GM12878 (cell line): ENCODE data around the gene NAB1. TPM values are rescaled to one million over a fixed set of nuclear protein-coding genes. Genes with fewer than 3 reads are reported as not detected.

Source experiments
- ATAC-seq: fragments of 200-7000 bp; cut with Tn5 transposase; 3 replicates; pipeline ENCODE4 v1.9.1; 2020; ENCODE audit warnings: mild to moderate bottlenecking, moderate library complexity
- BruUV-seq: library from RNA; stranded (reverse); fragments of 400-500 nt; replicated peaks from 2 replicates; lab custom pipeline; 2021; lab: Mats Ljungman, UMichigan
- CTCF ChIA-PET: fragments of 300-600 bp; sonication (Branson Sonifier 250); formaldehyde crosslinking; extraction: SDS; loops from one replicate; lab custom pipeline; 2021; ENCODE audit warnings: inconsistent platforms; lab: Yijun Ruan, JAX
- POLR2A ChIA-PET: fragments of 350-600 bp; formaldehyde crosslinking; extraction: SDS; loops from one replicate; lab custom pipeline; 2021; ENCODE audit warnings: inconsistent platforms; lab: Charles Lee
- RAD21 ChIA-PET: fragments of 300-600 bp; sonication (Branson Sonifier 250); formaldehyde crosslinking; loops from one replicate; lab custom pipeline; 2023; ENCODE audit warnings: antibody characterized with exemption; ENCODE audit not compliant: unreplicated experiment; lab: Charles Lee
- SMC1A ChIA-PET: fragments of 300-600 bp; sonication (Branson Sonifier 250); formaldehyde crosslinking; loops from one replicate; lab custom pipeline; 2023; ENCODE audit not compliant: unreplicated experiment, uncharacterized antibody; lab: Charles Lee
- DNase-seq: peaks from one replicate; pipeline ENCODE4 v3.0.0-alpha.2; 2011; ENCODE audit warnings: low read depth, low spot score
- FAIRE-seq: peaks from 3 replicates; lab custom pipeline; 2011; peaks lifted over from hg19 to GRCh38; lab: Jason Lieb, UNC
- H2AFZ ChIP-seq: 2 replicates; pipeline ENCODE4 v1.6.0; 2011; ENCODE audit warnings: low read depth, low read length, control low read depth; ENCODE audit not compliant: control insufficient read depth
- H3K27ac ChIP-seq: 2 replicates; pipeline ENCODE4 v1.5.1; 2011; ENCODE audit warnings: control low read depth; ENCODE audit not compliant: control insufficient read depth, insufficient read depth
- H3K27me3 ChIP-seq, 2 experiments: replicated peaks in 1 of 2; 2 replicates each; pipeline versions ENCODE4 v1.6.0 to v1.6.1; 2011; ENCODE audit warnings: low read length in 1 of 2; ENCODE audit not compliant: control insufficient read depth in 2 of 2, insufficient read depth in 2 of 2
- H3K36me3 ChIP-seq, 2 experiments: 2 replicates each; pipeline ENCODE4 v1.5.1; 2011; ENCODE audit warnings: low read length in 1 of 2; ENCODE audit not compliant: control insufficient read depth in 2 of 2, insufficient read depth in 2 of 2
- H3K4me1 ChIP-seq: 2 replicates; pipeline ENCODE4 v1.6.1; 2011; ENCODE audit warnings: mild to moderate bottlenecking, low read length, moderate library complexity, mixed read lengths; ENCODE audit not compliant: control insufficient read depth, insufficient read depth
- H3K4me2 ChIP-seq: 2 replicates; pipeline ENCODE4 v1.6.0; 2011; ENCODE audit warnings: control low read depth; ENCODE audit not compliant: control insufficient read depth, insufficient read depth
- H3K4me3 ChIP-seq: fragments of 200-600 bp; sonication (generic); 2 replicates; pipeline ENCODE4 v1.5.1; 2016
- H3K79me2 ChIP-seq: 2 replicates; pipeline ENCODE4 v1.6.0; 2011; ENCODE audit warnings: low read length; ENCODE audit not compliant: control insufficient read depth, insufficient read depth
- H3K9ac ChIP-seq: 2 replicates; pipeline ENCODE4 v1.8.0; 2011; ENCODE audit warnings: low read length, control low read depth, mixed read lengths; ENCODE audit not compliant: control insufficient read depth, insufficient read depth
- H3K9me3 ChIP-seq: replicated peaks from 3 replicates; pipeline ENCODE4 v1.5.1; 2011; ENCODE audit warnings: mild to moderate bottlenecking, low read length; ENCODE audit not compliant: control insufficient read depth, insufficient read depth
- H4K20me1 ChIP-seq: 2 replicates; pipeline ENCODE4 v1.6.0; 2011; ENCODE audit not compliant: control insufficient read depth, insufficient read depth
- EGR1 ChIP-seq, 2 experiments: IDR thresholded peaks; 1 replicate in 1 of 2; 2 replicates in 1 of 2; pipeline ENCODE4 v1.6.1; 2011 to 2012; ENCODE audit warnings: low read depth in 2 of 2, low read length in 2 of 2, borderline replicate concordance in 1 of 2, mild to moderate bottlenecking in 1 of 2, moderate library complexity in 1 of 2
- FOXM1 ChIP-seq: IDR thresholded peaks from 2 replicates; pipeline ENCODE4 v1.6.1; 2012; ENCODE audit warnings: low read depth, mild to moderate bottlenecking, inconsistent platforms, low read length, moderate library complexity
- NR2F1 ChIP-seq: fragments of 450-650 bp; conservative IDR thresholded peaks from 2 replicates; pipeline ENCODE4 v1.6.1; 2017; ENCODE audit warnings: mild to moderate bottlenecking
- STAT3 ChIP-seq: IDR thresholded peaks from 2 replicates; pipeline ENCODE4 v1.6.1; 2011; ENCODE audit warnings: low read depth, low read length, improper control_type of control experiment
- TCF7 ChIP-seq: IDR thresholded peaks from 2 replicates; pipeline ENCODE4 v1.6.1; 2014; ENCODE audit warnings: antibody characterized with exemption, borderline replicate concordance
- WGBS: methylation state at CpG from one replicate; pipeline ENCODE4 v1.1.6; 2016; ENCODE audit warnings: low lambda C conversion rate; ENCODE audit not compliant: insufficient replicate concordance, insufficient coverage; ENCODE audit errors: missing lambda C conversion rate; 5-methylcytosine and 5-hydroxymethylcytosine counted together
- in situ Hi-C: fragments of 300-500 bp; cut with MboI; formaldehyde crosslinking; loops from 9 replicates; pipeline ENCODE4 v1.14.3; 2018; ENCODE audit warnings: mixed read lengths
- intact Hi-C: fragments of 100-400 bp; cut with micrococcal nuclease; formaldehyde crosslinking; loops from one replicate; pipeline ENCODE4 v1.14.2; 2022; ENCODE audit not compliant: unreplicated experiment
- polyA plus RNA-seq, 11 experiments: library from polyadenylated mRNA; depleted of rRNA in 4 of 11; unstranded in 6 of 11; stranded (reverse) in 5 of 11; fragments of >200 nt; fragmentation: Nextera tagmentation in 4 of 11; fragmentation: Illumina TruSeq in 1 of 11; extraction: Ambion mirVana in 4 of 11; extraction: Trizol in 1 of 11; gene quantifications; 1 replicate in 1 of 11; 2 replicates in 10 of 11; pipeline versions ENCODE4 v1.2.1 to v1.2.3, GENCODE V29; 2011 to 2016; ENCODE audit warnings: inconsistent platforms in 2 of 11, missing spikeins in 2 of 11, low read depth in 1 of 11
- total RNA-seq, 4 experiments: library from RNA; depleted of rRNA in 3 of 4; stranded (reverse); fragments of >200 nt in 3 of 4; fragmentation: Illumina TruSeq in 1 of 4; extraction: Trizol in 1 of 4; gene quantifications; 2 replicates each; pipeline versions ENCODE4 v1.2.1 to v1.2.3, GENCODE V29; 2013 to 2021
- TF ChIP-seq, protein P1 (sequence below): IDR thresholded peaks from 2 replicates; pipeline ENCODE4 v1.6.1; 2011; ENCODE audit warnings: low read depth, low read length, improper control_type of control experiment, borderline replicate concordance
- TF ChIP-seq, protein P2 (sequence below): fragments of 450-650 bp; IDR thresholded peaks from 2 replicates; pipeline ENCODE4 v1.6.1; 2016; ENCODE audit warnings: mild to moderate bottlenecking

Gene NAB1
- total and polyA plus RNA-seq, 10 of the 15 experiments (the other 5 are each of a cell fraction or from before 2014, with no cell fraction given) = 4.5 to 39.6 (median 23.0) TPM

DNA sequence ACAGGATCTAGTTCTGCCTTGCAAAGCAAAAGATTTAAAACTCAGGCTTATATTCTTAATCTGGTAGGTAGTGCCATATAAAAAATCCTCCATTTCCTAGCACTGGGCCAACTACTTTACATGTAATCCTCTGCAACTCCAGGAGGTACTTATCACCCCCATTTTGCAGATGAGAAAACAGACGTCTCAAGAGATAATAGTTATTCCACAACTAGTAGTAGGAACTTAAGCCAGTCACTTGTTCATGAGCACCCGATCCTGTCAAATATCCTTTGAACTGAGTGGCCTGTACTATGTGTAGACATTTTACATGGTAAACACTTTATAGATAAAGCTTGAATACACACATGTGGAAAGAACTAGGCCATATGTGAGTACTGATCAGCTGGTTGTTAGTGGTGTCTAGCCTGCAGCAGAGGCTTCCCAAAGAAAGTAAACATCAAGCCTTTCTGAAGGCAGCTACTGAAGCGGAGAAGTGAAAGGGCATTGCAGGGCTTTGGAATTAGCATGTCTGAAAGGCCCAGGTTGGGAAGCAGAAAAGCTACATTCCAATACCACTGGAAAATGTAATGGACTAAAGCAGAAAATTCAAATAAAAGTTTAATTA, 48.0 kb downstream of the NAB1 start:
- Histone ChIP-seq H3K4me2 (no peak overlapping the region), H2AFZ (no peak overlapping the region), H3K27ac (no peak overlapping the region), H3K4me3 (no peak overlapping the region), H3K9ac (no peak overlapping the region), H3K9me3 (no peaks in the 10 kb centered on the region), H3K36me3 (peaks cover 0 to 3% of the 10 kb centered on the region in 2 experiments; a peak in 1 of 4 replicates), H3K79me2 (no peaks in the 10 kb centered on the region), H3K27me3 (no peaks in the 10 kb centered on the region), H4K20me1 (no peaks in the 10 kb centered on the region), H3K4me1 (peaks cover 26% of the 10 kb centered on the region)
- WGBS = 81% methylated on average over 3 of the region's 3 CpGs
- ChIA-PET POLR2A (interaction anchor here (0.7 to 5.0 kb wide), 7 partner anchors 15 to 185 kb away, joined by 3 to 24 read pairs (median 6); no protein-coding TSS in a partner anchor), RAD21 (interaction anchor here (0.5 to 10.1 kb wide), 5 partner anchors 7 to 540 kb away, joined by 3 to 178 read pairs (median 44); no protein-coding TSS in a partner anchor), CTCF (interaction anchor here (0.9 to 19.0 kb wide), 4 partner anchors 11 to 84 kb away, joined by 3 to 283 read pairs (median 6); no protein-coding TSS in a partner anchor), SMC1A (interaction anchor here (1.1 to 19.8 kb wide), 12 partner anchors 7 to 134 kb away, joined by 3 to 385 read pairs (median 7); no protein-coding TSS in a partner anchor)
- BruUV-seq = no TSS peak
- in situ Hi-C loops (no loop called here), intact Hi-C loops (no loop called here)
- FAIRE-seq (no peak), ATAC-seq (no peak), DNase-seq (no peak)
- TF ChIP-seq, protein P1, sequence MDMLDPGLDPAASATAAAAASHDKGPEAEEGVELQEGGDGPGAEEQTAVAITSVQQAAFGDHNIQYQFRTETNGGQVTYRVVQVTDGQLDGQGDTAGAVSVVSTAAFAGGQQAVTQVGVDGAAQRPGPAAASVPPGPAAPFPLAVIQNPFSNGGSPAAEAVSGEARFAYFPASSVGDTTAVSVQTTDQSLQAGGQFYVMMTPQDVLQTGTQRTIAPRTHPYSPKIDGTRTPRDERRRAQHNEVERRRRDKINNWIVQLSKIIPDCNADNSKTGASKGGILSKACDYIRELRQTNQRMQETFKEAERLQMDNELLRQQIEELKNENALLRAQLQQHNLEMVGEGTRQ = no peak
- TF ChIP-seq, protein P2, sequence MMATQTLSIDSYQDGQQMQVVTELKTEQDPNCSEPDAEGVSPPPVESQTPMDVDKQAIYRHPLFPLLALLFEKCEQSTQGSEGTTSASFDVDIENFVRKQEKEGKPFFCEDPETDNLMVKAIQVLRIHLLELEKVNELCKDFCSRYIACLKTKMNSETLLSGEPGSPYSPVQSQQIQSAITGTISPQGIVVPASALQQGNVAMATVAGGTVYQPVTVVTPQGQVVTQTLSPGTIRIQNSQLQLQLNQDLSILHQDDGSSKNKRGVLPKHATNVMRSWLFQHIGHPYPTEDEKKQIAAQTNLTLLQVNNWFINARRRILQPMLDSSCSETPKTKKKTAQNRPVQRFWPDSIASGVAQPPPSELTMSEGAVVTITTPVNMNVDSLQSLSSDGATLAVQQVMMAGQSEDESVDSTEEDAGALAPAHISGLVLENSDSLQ = no peak
- TF ChIP-seq STAT3 (no peak), EGR1 (IDR thresholded peaks at IDR 0.05; ENCODE audit: borderline replicate concordance in 1 of 2, low read depth in 2 of 2, low read length in 2 of 2) (no peak), FOXM1 (no peak), TCF7 (no peak), NR2F1 (no peak)
